Calu3 (cell line): Measurements from ENCODE around the gene CELA3A. TPM values are rescaled to one million over a fixed set of nuclear protein-coding genes. Genes with fewer than 3 reads are reported as not detected.
"Not testable (repeated sequence)": the region's sequence is repeated elsewhere in the genome, so short reads cannot be mapped to it uniquely, and the experiment has no call there.

Experiments
- BruUV-seq: library from RNA; stranded (reverse); fragments of 400-500 nt; replicated peaks from 2 replicates; lab custom pipeline; 2021; lab: Mats Ljungman, UMichigan
- CTCF ChIA-PET: fragments of 300-600 bp; sonication (Branson Sonifier 250); formaldehyde crosslinking; loops from one replicate; lab custom pipeline; 2022; ENCODE audit warnings: antibody characterized with exemption; lab: Charles Lee
- DNase-seq: peaks from one replicate; pipeline ENCODE4 v3.0.0; 2022
- H3K27ac Mint-ChIP-seq: one replicate; pipeline ENCODE4 v1.8.0; 2022; ENCODE audit warnings: mixed read lengths; ENCODE audit not compliant: unreplicated experiment
- H3K27me3 Mint-ChIP-seq: one replicate; pipeline ENCODE4 v1.8.0; 2022; ENCODE audit warnings: mixed read lengths; ENCODE audit not compliant: unreplicated experiment
- H3K36me3 Mint-ChIP-seq: one replicate; pipeline ENCODE4 v1.8.0; 2022; ENCODE audit warnings: mild to moderate bottlenecking, moderate library complexity, mixed read lengths; ENCODE audit not compliant: insufficient read depth, unreplicated experiment
- H3K4me1 Mint-ChIP-seq: one replicate; pipeline ENCODE4 v1.8.0; 2022; ENCODE audit warnings: mild to moderate bottlenecking, low read depth, mixed read lengths; ENCODE audit not compliant: unreplicated experiment
- H3K4me3 Mint-ChIP-seq: one replicate; pipeline ENCODE4 v1.8.0; 2022; ENCODE audit warnings: mild to moderate bottlenecking, low read depth, moderate library complexity, mixed read lengths; ENCODE audit not compliant: unreplicated experiment
- H3K9me3 Mint-ChIP-seq: one replicate; pipeline ENCODE4 v1.8.0; 2022; ENCODE audit warnings: low read depth, mixed read lengths; ENCODE audit not compliant: unreplicated experiment
- intact Hi-C: fragments of 100-400 bp; cut with micrococcal nuclease; formaldehyde crosslinking; loops from one replicate; pipeline ENCODE4 v1.10.0; 2022; ENCODE audit not compliant: unreplicated experiment
- total RNA-seq: library from RNA; stranded (reverse); gene quantifications from 2 replicates; pipeline ENCODE4 v1.2.3, GENCODE V29; 2022
- TF ChIP-seq, protein P1 (sequence below): fragments of 200-600 bp; IDR thresholded peaks from one replicate; pipeline ENCODE4 v1.8.0; 2022; ENCODE audit warnings: antibody characterized with exemption; ENCODE audit not compliant: unreplicated experiment

The CELA3A gene
- total RNA-seq, 1 experiment from 2014 or later = not detected

DNA sequence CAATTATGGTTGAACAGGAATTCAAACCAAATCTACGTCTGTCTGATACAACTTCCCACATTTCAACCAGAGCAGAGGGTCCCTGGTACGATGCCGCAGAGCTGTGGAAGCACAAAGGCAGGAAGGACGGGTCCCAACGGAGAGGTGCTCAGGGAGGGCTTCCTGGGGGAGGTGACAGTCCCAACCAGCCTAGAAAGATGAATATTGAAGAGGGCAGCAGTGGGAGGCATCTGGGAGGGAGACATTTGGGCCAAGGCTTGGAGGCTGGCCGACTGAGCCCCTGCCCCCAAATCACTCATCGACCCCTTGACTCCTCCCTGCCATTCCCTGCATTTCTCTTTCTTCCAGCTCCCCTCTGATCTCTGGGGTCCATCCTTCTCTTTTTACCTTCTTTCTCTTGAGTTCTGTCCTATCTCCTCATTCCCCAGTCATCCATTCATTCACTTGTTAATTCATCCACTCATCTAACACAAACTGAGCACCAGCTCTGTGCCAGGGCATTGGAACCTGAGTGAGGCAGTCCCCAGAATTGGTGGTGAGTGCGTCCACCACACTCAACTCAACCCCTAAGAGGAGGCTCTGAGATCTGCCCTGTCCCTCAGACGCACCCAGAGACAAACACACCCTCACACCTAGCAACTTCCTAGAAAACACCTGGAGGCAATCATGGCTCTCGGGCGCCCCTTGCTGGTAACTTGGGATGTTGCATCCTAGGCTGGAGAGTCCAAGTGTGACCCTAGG is 37.8 kb upstream of the CELA3A start:
- Mint-ChIP-seq H3K4me3 (no peak overlapping the region), H3K4me1 (peaks cover 24% of the 10 kb centered on the region), H3K36me3 (no peaks in the 10 kb centered on the region), H3K27me3 (no peaks in the 10 kb centered on the region), H3K27ac (peak overlapping the region; percentile 64), H3K9me3 (no peaks in the 10 kb centered on the region)
- DNase-seq = peak; percentile 81
- intact Hi-C loops = no loop called here
- TF ChIP-seq, protein P1, sequence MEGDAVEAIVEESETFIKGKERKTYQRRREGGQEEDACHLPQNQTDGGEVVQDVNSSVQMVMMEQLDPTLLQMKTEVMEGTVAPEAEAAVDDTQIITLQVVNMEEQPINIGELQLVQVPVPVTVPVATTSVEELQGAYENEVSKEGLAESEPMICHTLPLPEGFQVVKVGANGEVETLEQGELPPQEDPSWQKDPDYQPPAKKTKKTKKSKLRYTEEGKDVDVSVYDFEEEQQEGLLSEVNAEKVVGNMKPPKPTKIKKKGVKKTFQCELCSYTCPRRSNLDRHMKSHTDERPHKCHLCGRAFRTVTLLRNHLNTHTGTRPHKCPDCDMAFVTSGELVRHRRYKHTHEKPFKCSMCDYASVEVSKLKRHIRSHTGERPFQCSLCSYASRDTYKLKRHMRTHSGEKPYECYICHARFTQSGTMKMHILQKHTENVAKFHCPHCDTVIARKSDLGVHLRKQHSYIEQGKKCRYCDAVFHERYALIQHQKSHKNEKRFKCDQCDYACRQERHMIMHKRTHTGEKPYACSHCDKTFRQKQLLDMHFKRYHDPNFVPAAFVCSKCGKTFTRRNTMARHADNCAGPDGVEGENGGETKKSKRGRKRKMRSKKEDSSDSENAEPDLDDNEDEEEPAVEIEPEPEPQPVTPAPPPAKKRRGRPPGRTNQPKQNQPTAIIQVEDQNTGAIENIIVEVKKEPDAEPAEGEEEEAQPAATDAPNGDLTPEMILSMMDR = peak; percentile 79
- no TSS peak for BruUV-seq
- CTCF ChIA-PET = no interaction called here

DNA sequence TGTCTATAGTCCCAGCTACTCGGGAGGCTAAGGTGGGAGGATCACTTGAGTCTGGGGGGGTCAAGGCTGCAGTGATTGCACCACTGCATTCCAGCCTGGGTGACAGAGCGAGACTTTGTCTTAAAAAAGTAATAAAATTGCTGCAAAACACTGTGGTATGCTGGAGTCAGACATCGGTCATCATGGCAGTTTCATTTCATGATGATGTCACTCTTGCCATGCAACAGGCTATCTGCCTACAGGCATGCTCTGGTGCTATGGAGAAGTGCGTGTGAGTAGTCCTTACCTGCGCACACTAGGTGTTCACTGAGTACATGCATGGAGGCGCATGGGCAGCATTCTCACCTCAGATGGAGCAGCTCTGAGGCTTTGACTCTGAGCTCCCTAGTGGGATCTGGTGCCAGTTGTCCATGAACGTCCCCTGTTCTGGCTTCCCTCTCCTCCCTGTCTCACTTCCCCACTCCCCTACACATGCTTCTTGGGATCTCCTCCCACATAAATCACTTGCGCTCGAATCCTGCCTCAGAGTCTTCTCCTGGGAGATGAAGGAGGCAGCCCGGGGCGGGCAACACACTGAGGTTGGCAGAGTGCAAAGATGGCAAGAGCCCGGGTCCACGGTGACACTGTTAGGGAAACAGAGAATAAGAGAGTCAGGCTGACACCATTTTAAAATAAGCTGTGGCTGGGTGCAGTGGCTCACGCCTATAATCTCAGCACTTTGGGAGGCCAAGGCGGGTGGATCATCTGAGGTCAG is 35.0 kb upstream of the CELA3A start:
- DNase-seq = no peak
- BruUV-seq = no TSS peak
- Mint-ChIP-seq H3K27me3 (no peaks in the 10 kb centered on the region), H3K4me1 (peaks cover 38% of the 10 kb centered on the region), H3K9me3 (no peaks in the 10 kb centered on the region), H3K4me3 (no peak overlapping the region), H3K27ac (no peak overlapping the region), H3K36me3 (no peaks in the 10 kb centered on the region)
- CTCF ChIA-PET = no interaction called here
- intact Hi-C loops = no loop called here
- TF ChIP-seq, protein P1 = no peak

DNA sequence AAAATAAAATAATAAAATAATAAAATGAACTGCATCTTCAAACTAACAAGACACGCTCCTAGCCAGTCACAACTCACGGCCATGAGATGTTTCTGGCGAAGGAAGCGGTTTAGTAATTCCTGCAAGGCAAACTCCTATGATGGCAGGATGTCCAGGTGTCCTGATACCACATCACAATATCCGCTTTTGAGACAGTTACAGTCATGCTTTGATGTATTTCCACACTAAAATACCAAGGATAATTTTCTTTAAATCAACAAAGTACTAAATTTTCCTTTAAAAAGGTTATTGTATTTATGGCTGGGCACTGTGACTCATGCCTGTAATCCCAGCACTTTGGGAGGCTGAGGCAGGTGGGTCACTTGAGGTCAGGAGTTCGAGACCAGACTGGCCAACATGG is 34.2 kb upstream of the CELA3A start:
- CTCF ChIA-PET, H3K27ac Mint-ChIP-seq, DNase-seq, intact Hi-C loops, H3K4me3 Mint-ChIP-seq, H3K9me3 Mint-ChIP-seq, BruUV-seq, H3K27me3 Mint-ChIP-seq, H3K36me3 Mint-ChIP-seq: not testable (repeated sequence)
- peaks cover 38% of the 10 kb centered on the region for H3K4me1 Mint-ChIP-seq

DNA sequence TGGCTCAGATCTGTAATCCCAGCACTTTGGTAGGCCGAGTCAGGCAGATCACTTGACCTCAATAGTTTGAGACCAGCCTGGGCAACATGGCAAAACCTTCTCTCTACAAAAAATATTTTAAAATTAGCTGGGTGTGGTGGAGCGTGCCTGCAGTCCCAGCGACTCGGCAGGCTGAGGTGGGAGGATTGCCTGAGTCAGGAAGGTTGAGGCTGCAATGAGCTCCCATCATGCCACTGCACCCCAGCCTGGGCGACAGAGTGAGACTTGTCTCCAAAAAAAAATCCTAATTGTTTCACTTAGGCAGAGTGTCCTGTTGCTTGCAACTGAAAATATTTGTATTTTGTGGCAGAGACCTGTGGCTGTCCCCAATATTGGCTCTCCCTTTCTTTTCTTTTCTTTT is 32.4 kb upstream of the CELA3A start:
- H3K27me3 Mint-ChIP-seq, DNase-seq, H3K9me3 Mint-ChIP-seq, CTCF ChIA-PET, H3K36me3 Mint-ChIP-seq, BruUV-seq, intact Hi-C loops, H3K4me3 Mint-ChIP-seq: not testable (repeated sequence)
- peaks cover 31% of the 10 kb centered on the region for H3K4me1 Mint-ChIP-seq
- peak overlapping the region; percentile 66 for H3K27ac Mint-ChIP-seq

DNA sequence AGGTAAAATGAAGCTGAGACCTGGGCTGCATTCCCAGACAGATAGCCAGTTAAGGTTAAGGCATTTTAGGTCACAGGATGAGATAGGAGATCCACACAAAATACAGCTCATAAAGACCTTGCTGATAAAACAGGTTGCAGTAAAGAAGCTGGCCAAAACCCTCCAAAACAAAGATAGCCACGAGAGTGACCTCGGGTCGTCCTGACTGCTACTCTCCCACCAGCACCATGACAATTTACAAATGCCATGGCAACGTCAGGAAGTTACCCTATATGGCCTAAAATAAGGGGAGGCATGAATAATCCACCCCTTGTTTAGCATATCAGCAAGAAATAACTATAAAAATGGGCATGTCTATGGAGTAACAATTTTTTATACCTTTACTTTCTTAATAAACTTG is 30.9 kb upstream of the CELA3A start:
- H3K27ac Mint-ChIP-seq = peak overlapping the region; percentile 23
- H3K9me3 Mint-ChIP-seq, H3K27me3 Mint-ChIP-seq, CTCF ChIA-PET, intact Hi-C loops, DNase-seq, BruUV-seq, H3K4me3 Mint-ChIP-seq: not testable (repeated sequence)
- peaks cover 15% of the 10 kb centered on the region for H3K36me3 Mint-ChIP-seq
- peaks cover 23% of the 10 kb centered on the region for H3K4me1 Mint-ChIP-seq

DNA sequence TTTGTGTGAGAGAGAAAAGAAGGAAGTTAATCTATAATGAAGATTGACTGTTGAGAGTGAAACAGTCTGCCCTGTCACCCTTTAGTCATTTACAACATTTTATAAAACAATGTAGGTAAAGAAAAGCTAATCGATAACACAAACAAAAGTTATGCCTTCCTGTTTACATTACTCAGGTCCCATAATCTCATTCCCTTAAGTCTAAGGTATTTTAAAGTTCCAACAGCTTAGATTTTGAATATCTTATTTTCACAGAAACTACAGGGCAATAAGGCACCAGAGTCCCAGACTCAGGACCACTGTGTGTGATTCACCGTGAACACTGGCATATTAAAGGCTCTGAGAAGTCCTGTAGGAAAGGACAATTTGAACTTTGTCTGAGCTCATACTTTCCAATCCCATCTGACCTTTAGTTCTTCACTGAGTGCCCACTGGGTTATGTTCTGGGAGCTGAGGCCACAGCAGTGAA is 28.4 kb upstream of the CELA3A start:
- peaks cover 30% of the 10 kb centered on the region for H3K4me1 Mint-ChIP-seq
- BruUV-seq, H3K27me3 Mint-ChIP-seq, H3K9me3 Mint-ChIP-seq, DNase-seq, intact Hi-C loops, H3K4me3 Mint-ChIP-seq: not testable (repeated sequence)
- peaks cover 15% of the 10 kb centered on the region for H3K36me3 Mint-ChIP-seq
- H3K27ac Mint-ChIP-seq = peak overlapping the region; percentile 86
- CTCF ChIA-PET = interaction anchor here (0.7 to 1.2 kb wide), 2 partner anchors 13 to 262 kb away, joined by 3 to 5 read pairs; no protein-coding TSS in a partner anchor

DNA sequence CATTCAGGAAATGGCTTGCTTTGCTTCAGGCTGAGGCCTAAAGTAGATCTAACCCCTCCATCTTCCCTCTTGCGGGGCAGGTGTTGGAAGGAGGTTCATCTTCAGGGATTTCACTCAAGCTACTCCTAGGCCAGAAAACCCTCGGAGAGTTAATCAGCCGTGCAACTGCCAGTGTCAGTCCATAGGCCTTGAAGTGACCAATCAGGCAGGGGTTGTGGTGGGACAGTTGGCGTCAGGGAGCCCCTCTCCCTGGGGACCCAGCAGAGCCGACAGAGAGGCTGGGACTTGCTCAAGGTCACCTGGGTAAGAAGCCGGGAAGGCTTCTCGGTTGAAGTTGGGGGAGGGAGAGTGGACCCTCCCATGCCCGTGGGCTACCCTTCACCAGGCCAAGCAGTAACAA is 27.5 kb upstream of the CELA3A start:
- H3K4me3 Mint-ChIP-seq, H3K27me3 Mint-ChIP-seq, intact Hi-C loops, BruUV-seq, H3K9me3 Mint-ChIP-seq, DNase-seq: not testable (repeated sequence)
- Mint-ChIP-seq H3K36me3 (peaks cover 15% of the 10 kb centered on the region), H3K4me1 (peaks cover 22% of the 10 kb centered on the region), H3K27ac (peak overlapping the region; percentile 86)
- CTCF ChIA-PET = interaction anchor here (0.8 kb wide), 1 partner anchor 51 kb away, joined by 3 read pairs; no protein-coding TSS in a partner anchor

DNA sequence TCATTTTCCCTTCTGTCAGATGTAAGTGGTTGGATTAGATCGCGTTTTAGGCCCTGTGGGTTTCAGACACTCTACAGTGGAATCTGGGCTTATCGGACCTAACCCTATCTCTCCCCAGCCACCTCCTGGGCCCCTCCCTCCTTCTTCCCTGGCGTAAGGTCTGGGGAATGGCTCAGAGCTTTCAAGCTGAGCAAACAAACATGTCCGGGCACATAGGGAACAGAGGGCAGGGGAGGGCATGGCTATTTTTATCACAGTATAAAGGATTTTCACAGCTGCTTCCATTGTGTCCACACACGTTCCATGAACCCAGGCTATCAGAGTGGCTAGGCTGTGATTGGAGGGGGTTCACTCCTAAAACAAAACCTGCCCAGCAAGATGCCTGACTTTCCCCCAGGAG is 26.8 kb upstream of the CELA3A start:
- H3K27ac Mint-ChIP-seq = peak overlapping the region; percentile 91

More for the DNA sequence above, 26.8 kb upstream of the CELA3A start:
- H3K4me1 Mint-ChIP-seq = peaks cover 17% of the 10 kb centered on the region
- H3K9me3 Mint-ChIP-seq, H3K27me3 Mint-ChIP-seq, BruUV-seq, H3K4me3 Mint-ChIP-seq, intact Hi-C loops, CTCF ChIA-PET: not testable (repeated sequence)
- DNase-seq = peak; percentile 47
- peaks cover 15% of the 10 kb centered on the region for H3K36me3 Mint-ChIP-seq
